Natural killer cell (primary cell): ENCODE measurements around the gene ETV2. TPM values are rescaled to one million over a fixed set of nuclear protein-coding genes. Genes with fewer than 3 reads are reported as not detected.
A peak's percentile ranks its signal among the peaks of the same experiment; 100 is the strongest.
"Not testable (repeated sequence)": the region's sequence is repeated elsewhere in the genome, so short reads cannot be mapped to it uniquely, and the experiment has no call there.

Source experiments
- ATAC-seq, 3 donors: fragments of 150-1000 bp in 2 of 3; fragments of 200-7000 bp in 1 of 3; cut with Tn5 transposase; 1 replicate in 1 of 3; 2 replicates in 2 of 3; pipeline ENCODE4 v1.10.0; 2021; ENCODE audit warnings: mild to moderate bottlenecking in 2 of 3, moderate library complexity in 2 of 3
- DNase-seq, 2 donors: peaks; one replicate each; pipeline versions ENCODE4 v3.0.0 to v3.0.0-alpha.2; 2013 to 2021; ENCODE audit warnings: mixed read lengths in 1 of 2
- H3K27ac ChIP-seq: one replicate; pipeline ENCODE4 v1.5.1; 2013; ENCODE audit warnings: mild to moderate bottlenecking, low read length
- H3K27me3 ChIP-seq: one replicate; pipeline ENCODE4 v1.6.1; 2013; ENCODE audit warnings: low read length; ENCODE audit not compliant: control insufficient read depth, insufficient read depth
- H3K36me3 ChIP-seq: one replicate; pipeline ENCODE4 v1.6.1; 2013; ENCODE audit warnings: low read length; ENCODE audit not compliant: control insufficient read depth, insufficient read depth
- H3K4me1 ChIP-seq: one replicate; pipeline ENCODE4 v1.6.1; 2013; ENCODE audit warnings: low read length; ENCODE audit not compliant: control insufficient read depth, insufficient read depth
- H3K4me3 ChIP-seq: one replicate; pipeline ENCODE4 v1.5.1; 2013; ENCODE audit warnings: low read length
- H3K9me3 ChIP-seq: one replicate; pipeline ENCODE4 v1.6.1; 2013; ENCODE audit warnings: low read length; ENCODE audit not compliant: control insufficient read depth, insufficient read depth
- H3K27ac Mint-ChIP-seq, 2 donors: one replicate each; pipeline ENCODE4 v1.8.0; 2022; ENCODE audit warnings: mild to moderate bottlenecking in 2 of 2, mixed read lengths in 2 of 2, moderate library complexity in 1 of 2
- H3K27me3 Mint-ChIP-seq, 2 donors: one replicate each; pipeline ENCODE4 v1.8.0; 2022; ENCODE audit warnings: low read depth in 2 of 2, mixed read lengths in 2 of 2
- H3K36me3 Mint-ChIP-seq: one replicate; pipeline ENCODE4 v1.8.0; 2022; ENCODE audit warnings: mixed read lengths
- H3K4me1 Mint-ChIP-seq, 2 donors: one replicate each; pipeline ENCODE4 v1.8.0; 2022; ENCODE audit warnings: mixed read lengths in 2 of 2
- H3K4me3 Mint-ChIP-seq: one replicate; pipeline ENCODE4 v1.8.0; 2022; ENCODE audit warnings: mild to moderate bottlenecking, moderate library complexity, mixed read lengths
- H3K9me3 Mint-ChIP-seq, 2 donors: one replicate each; pipeline ENCODE4 v1.8.0; 2022; ENCODE audit warnings: mixed read lengths in 2 of 2
- WGBS: methylation state at CpG from one replicate; pipeline ENCODE4 v1.1.7; 2013; ENCODE audit warnings: missing lambda C conversion rate; ENCODE audit not compliant: insufficient coverage; 5-methylcytosine and 5-hydroxymethylcytosine counted together
- intact Hi-C: fragments of 100-400 bp; cut with micrococcal nuclease; formaldehyde crosslinking; loops from one replicate; pipeline ENCODE4 v1.14.2; 2022
- total RNA-seq, 4 donors: library from RNA; stranded (reverse); fragments of 120-200 nt in 1 of 4; gene quantifications; one replicate each; pipeline versions ENCODE4 v1.2.3 to v1.2.4, GENCODE V29; 2013 to 2022
- TF ChIP-seq, protein P1 (sequence below): fragments of 200-600 bp; IDR thresholded peaks from one replicate; pipeline ENCODE4 v1.8.0; 2022; ENCODE audit warnings: antibody characterized with exemption

ETV2 gene
- total RNA-seq, 3 donors from 2014 or later (not counting 1 experiment from before 2014, with no cell fraction given): 0.48 to 2.0 (median 0.87) TPM

GRCh38 chr19:35596366-35596999 lies 45.1 kb upstream of the ETV2 start:
- peaks cover 0 to 6% of the 10 kb centered on the region in 2 donors for H3K4me1 Mint-ChIP-seq

GRCh38 chr19:35601971-35602370 lies 39.6 kb upstream of the ETV2 start:
- DNase-seq: no peak
- H3K4me1 Mint-ChIP-seq: no peaks in the 10 kb centered on the region
- Histone ChIP-seq H3K4me1 (no peaks in the 10 kb centered on the region), H3K27ac (no peak overlapping the region), H3K4me3 (no peak overlapping the region), H3K27me3 (no peaks in the 10 kb centered on the region), H3K36me3 (no peaks in the 10 kb centered on the region), H3K9me3 (no peaks in the 10 kb centered on the region)
- 92% methylated on average over 3 of the region's 3 CpGs for WGBS
- no peak for ATAC-seq
- no peak overlapping the region for H3K4me3 Mint-ChIP-seq
- peaks cover 0 to 10% of the 10 kb centered on the region in 2 donors for H3K27me3 Mint-ChIP-seq
- no peaks in the 10 kb centered on the region for H3K36me3 Mint-ChIP-seq
- no peak overlapping the region for H3K27ac Mint-ChIP-seq
- H3K9me3 Mint-ChIP-seq: no peaks in the 10 kb centered on the region
- TF ChIP-seq, protein P1, sequence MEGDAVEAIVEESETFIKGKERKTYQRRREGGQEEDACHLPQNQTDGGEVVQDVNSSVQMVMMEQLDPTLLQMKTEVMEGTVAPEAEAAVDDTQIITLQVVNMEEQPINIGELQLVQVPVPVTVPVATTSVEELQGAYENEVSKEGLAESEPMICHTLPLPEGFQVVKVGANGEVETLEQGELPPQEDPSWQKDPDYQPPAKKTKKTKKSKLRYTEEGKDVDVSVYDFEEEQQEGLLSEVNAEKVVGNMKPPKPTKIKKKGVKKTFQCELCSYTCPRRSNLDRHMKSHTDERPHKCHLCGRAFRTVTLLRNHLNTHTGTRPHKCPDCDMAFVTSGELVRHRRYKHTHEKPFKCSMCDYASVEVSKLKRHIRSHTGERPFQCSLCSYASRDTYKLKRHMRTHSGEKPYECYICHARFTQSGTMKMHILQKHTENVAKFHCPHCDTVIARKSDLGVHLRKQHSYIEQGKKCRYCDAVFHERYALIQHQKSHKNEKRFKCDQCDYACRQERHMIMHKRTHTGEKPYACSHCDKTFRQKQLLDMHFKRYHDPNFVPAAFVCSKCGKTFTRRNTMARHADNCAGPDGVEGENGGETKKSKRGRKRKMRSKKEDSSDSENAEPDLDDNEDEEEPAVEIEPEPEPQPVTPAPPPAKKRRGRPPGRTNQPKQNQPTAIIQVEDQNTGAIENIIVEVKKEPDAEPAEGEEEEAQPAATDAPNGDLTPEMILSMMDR: no peak
- intact Hi-C loops: no loop called here

More at GRCh38 chr19:35596366-35596999, 45.1 kb upstream of the ETV2 start:
- no peak overlapping the region for H3K27ac ChIP-seq
- no peaks in the 10 kb centered on the region for H3K4me1 ChIP-seq
- H3K36me3 ChIP-seq: no peaks in the 10 kb centered on the region
- DNase-seq: no peak
- Mint-ChIP-seq H3K4me3 (no peak overlapping the region), H3K27me3 (peaks cover 5 to 18% of the 10 kb centered on the region in 2 donors), H3K36me3 (no peaks in the 10 kb centered on the region), H3K9me3 (no peaks in the 10 kb centered on the region), H3K27ac (peak overlapping the region in 1 of 2 donors; percentile 11)
- H3K9me3 ChIP-seq: no peaks in the 10 kb centered on the region
- no peaks in the 10 kb centered on the region for H3K27me3 ChIP-seq
- intact Hi-C loops: loop anchor here (10.0 kb wide), 1 partner anchor 242 kb away; the partner anchor contains the start of gene FFAR3
- 45% methylated on average over 4 of the region's 4 CpGs for WGBS
- H3K4me3 ChIP-seq: no peak overlapping the region
- TF ChIP-seq, protein P1: no peak
- ATAC-seq: peak; percentile 21 to 64 (median 63)

DNA sequence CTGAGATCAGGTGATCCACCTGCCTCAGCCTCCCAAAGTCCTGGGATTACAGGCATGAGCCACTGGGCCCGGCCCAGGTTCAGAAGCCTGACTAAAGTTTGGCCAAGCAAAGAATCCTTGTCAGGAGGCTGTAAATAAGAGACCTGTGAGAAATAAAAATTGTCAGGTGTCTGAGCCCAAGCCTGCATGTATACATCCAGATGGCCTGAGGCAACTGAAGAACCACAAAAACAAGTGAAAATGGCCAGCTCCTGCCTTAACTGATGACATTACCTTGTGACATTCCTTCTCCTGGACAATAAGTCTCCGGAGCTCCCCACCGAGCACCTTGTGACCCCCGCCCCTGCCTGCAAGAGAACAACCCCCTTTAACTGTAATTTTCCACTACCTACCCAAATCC lies 37.1 kb upstream of the ETV2 start:
- H3K4me3 Mint-ChIP-seq, ATAC-seq, intact Hi-C loops, H3K36me3 Mint-ChIP-seq, H3K36me3 ChIP-seq, H3K4me3 ChIP-seq, H3K4me1 Mint-ChIP-seq, DNase-seq, H3K27me3 Mint-ChIP-seq, H3K9me3 Mint-ChIP-seq, H3K9me3 ChIP-seq, H3K27ac ChIP-seq, H3K27ac Mint-ChIP-seq, H3K4me1 ChIP-seq, H3K27me3 ChIP-seq: not testable (repeated sequence)
- WGBS: 92% methylated on average over 4 of the region's 4 CpGs

GRCh38 chr19:35607170-35607569 lies 34.4 kb upstream of the ETV2 start:
- H3K4me3 ChIP-seq, intact Hi-C loops, H3K4me1 Mint-ChIP-seq, ATAC-seq, DNase-seq, H3K4me3 Mint-ChIP-seq, H3K27me3 ChIP-seq, H3K36me3 Mint-ChIP-seq, H3K36me3 ChIP-seq, H3K9me3 ChIP-seq, H3K27me3 Mint-ChIP-seq, H3K9me3 Mint-ChIP-seq, H3K27ac Mint-ChIP-seq, H3K27ac ChIP-seq: not testable (repeated sequence)
- H3K4me1 ChIP-seq: peaks cover 19% of the 10 kb centered on the region
- 84% methylated on average over 4 of the region's 8 CpGs for WGBS
